NCI-H2107 treated with DMSO at 0.1 percent for 48 hours (cell line): ENCODE results near the gene S1PR2.
"Not testable (repeated sequence)": the region's sequence is repeated elsewhere in the genome, so short reads cannot be mapped to it uniquely, and the experiment has no call there.

Source experiments
- DNase-seq: peaks from one replicate; lab custom pipeline; 2025; ENCODE audit not compliant: unreplicated experiment; lab: John Stamatoyannopoulos, UW

Gene S1PR2

DNA sequence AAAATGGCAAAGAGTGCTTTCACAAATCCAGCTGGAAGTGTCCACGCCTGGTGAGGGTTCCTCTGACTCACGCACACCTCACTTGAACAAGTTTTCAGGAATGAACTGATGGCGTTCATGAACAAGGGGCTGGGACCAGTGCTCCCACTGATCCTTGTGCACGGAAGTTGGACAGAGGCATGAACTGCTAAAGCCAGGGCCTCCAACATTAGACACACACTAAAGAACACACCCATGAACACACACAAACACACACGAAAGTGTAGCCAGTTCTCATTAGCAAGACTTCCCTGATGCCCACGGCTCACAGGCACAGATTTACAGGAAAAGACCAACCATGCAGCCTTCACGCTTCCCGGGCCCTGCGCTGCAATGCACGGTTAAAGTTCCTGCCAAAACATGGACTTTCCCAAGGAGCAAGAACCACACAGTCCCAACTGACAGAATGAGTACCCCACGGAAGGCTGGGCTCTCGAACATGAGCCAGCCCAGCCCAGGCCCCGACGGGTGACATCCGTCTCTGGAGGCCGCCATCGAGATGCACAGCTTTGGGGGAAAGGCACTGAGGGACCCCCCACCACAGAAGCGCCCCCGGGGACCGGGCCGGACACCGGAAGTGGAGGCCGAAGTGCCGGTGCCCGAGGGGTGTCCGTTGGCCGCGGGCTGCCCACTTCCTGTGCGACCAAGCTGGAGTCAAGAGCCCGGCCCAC lies 37.2 kb downstream of the S1PR2 start:
- no peak for DNase-seq

DNA sequence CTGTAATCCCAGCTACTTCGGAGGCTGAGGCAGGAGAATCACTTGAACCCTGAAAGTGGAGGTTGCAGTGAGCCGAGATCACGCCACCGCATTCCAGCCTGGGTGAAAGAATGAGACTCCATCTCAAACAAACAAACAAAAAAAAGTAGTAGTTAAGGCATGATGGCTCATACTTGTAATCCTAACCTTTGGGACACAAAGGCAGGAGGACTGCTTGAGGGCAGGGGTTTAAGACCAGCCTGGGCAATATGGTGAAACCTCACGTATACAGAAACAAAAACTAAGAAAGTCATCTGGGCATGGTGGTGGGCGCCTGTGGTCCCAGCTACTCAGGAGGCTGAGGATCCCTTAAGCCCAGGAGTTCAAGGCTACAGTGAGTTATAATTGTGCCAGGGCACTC lies 38.2 kb downstream of the S1PR2 start:
- DNase-seq, result no peak

GRCh38 chr19:10191347-10191746 lies 39.8 kb downstream of the S1PR2 start:
- DNase-seq, result no peak

GRCh38 chr19:10190026-10190425 lies 41.1 kb downstream of the S1PR2 start:
- DNase-seq, result no peak

GRCh38 chr19:10189616-10190015 lies 41.5 kb downstream of the S1PR2 start:
- DNase-seq, result no peak

DNA sequence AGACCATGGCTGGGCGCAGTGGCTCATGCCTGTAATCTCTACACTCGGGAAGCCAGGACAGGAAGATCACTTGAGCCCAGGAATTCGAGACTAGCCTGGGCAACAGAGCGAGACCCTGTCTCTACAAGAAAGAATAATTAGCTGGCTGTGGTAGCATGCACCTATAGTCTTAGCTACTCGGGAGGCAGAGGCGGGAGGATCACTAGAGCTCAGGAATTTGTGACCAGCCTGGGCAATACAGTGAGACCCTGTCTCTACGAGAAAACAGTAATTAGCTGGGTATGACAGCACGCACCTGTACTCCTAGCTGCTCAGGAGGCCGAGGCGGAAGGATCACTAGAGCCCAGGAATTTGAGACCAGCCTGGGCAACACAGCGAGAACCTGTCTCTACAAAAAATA lies 43.8 kb downstream of the S1PR2 start:
- DNase-seq, result no peak

DNA sequence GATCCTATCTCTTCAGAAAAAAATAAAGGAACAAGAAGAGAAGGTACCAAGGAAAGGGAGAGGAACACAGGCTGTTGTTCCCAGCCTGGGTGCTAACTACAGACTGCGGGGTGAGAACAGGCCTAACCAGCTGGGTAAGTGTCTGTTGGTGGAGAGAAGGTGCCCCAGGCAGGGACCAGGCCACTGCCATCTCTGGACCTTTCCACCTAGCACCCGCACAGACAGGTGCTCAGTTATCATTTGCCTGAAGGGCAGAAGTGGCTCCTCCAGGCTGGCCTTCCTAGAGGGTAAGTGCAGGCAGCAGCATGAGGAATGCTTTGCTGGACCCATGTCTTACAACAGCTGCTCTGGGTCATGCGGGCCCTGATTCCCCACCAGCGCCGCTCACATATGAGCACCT lies 46.5 kb downstream of the S1PR2 start:
- no peak for DNase-seq

DNA sequence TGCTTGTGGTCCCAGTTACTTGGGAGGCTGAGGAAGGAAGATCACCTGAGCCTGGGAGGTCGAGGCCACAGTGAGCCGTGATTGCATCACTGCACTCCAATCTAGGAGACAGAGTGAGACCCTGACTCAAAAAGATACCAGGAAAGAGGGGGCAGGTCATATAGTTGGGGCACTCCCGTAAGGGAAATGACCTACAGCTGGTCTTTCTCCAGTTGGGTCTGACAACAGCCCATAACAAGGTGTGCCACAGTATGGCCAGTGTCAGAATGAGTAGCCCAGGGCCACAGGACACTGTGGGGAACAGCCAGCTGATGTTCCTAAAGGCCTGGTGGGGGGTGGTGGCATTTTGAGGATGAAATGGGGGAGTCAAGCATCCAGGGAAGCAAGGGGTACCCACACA lies 47.2 kb downstream of the S1PR2 start:
- no peak for DNase-seq

GRCh38 chr19:10182847-10183246 lies 48.3 kb downstream of the S1PR2 start:
- DNase-seq, result no peak

GRCh38 chr19:10182076-10182475 lies 49.1 kb downstream of the S1PR2 start:
- no peak for DNase-seq

DNA sequence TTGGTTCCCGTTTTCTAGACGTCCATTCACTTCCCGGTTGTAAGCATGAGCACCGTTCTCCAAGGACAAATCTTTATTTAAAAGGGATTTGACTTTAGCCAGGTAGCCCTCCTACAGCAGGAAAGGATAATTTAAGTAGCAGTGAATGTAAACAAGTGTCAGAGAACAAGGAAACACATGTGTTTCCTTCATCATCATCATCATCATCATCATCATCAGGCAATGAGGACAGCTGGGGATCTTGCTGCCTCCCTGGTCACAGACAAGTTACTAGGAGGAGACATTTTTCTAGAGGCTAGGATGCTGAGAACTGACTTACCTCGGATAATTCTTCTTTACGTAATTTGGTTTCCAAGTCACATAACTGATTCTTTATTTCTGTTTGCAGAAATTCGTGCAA lies 50.7 kb downstream of the S1PR2 start:
- DNase-seq, result no peak

DNA sequence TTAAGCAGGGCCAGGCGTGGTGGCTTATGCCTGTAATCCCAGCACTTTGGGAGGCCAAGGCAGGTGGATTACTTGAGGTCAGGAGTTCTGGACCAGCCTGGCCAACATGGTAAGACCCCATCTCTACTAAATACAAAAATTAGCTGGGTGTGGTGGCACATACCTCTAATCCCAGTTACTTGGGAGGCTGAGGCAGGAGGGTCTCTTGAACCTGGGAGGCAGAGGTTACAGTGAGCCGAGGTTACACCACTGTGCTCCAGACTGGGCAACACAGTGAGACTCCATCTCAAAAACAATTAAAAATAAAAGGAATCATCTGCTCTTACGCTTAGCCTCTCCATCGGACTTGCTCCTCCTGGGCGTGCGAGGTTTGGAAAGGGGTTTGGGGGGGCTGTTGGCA lies 51.1 kb downstream of the S1PR2 start:
- not testable (repeated sequence) for DNase-seq

DNA sequence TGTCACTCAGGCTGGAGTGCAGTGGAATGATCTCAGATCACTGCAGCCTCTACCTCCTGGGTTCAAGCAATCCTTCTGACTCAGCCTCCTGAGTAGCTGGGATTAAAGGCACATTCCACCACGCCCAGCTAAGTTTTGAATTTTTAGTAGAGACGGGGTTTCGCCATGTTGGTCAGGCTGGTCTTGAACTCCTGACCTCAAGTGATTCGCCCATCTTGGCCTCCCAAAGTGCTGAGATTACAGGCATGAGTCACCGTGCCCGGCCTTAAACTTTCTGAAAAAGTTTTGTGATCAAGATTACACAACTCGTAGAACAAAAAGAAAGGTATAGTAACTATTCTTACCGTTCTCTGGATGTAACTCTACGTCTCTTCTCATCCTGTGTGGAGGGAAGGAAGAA lies 57.6 kb downstream of the S1PR2 start:
- DNase-seq, result no peak
